BLaER1 (cell line): ENCODE measurements around the gene MATCAP1.

ENCODE experiments used
- H3K27ac ChIP-seq: shearing (Covaris generic); formaldehyde crosslinking; 2 replicates; pipeline ENCODE4 v1.8.1; 2022
- H3K27me3 ChIP-seq: shearing (Covaris generic); formaldehyde crosslinking; 2 replicates; pipeline ENCODE4 v1.8.1; 2022
- H3K36me3 ChIP-seq: shearing (Covaris generic); formaldehyde crosslinking; 2 replicates; pipeline ENCODE4 v1.8.1; 2022
- H3K4me1 ChIP-seq: shearing (Covaris generic); formaldehyde crosslinking; 2 replicates; pipeline ENCODE4 v1.8.1; 2022
- H3K4me2 ChIP-seq: shearing (Covaris generic); formaldehyde crosslinking; 2 replicates; pipeline ENCODE4 v1.8.1; 2022
- H3K4me3 ChIP-seq: shearing (Covaris generic); formaldehyde crosslinking; 2 replicates; pipeline ENCODE4 v1.8.1; 2022
- H3K9ac ChIP-seq: shearing (Covaris generic); formaldehyde crosslinking; 2 replicates; pipeline ENCODE4 v1.8.1; 2022
- H3K9me3 ChIP-seq: shearing (Covaris generic); formaldehyde crosslinking; 2 replicates; pipeline ENCODE4 v1.8.1; 2022
- H4K20me1 ChIP-seq: shearing (Covaris generic); formaldehyde crosslinking; 2 replicates; pipeline ENCODE4 v1.8.1; 2022
- Cebpa-rat ChIP-seq: shearing (Covaris generic); IDR thresholded peaks from 2 replicates; pipeline ENCODE4 v1.8.1; 2022

MATCAP1 gene

DNA sequence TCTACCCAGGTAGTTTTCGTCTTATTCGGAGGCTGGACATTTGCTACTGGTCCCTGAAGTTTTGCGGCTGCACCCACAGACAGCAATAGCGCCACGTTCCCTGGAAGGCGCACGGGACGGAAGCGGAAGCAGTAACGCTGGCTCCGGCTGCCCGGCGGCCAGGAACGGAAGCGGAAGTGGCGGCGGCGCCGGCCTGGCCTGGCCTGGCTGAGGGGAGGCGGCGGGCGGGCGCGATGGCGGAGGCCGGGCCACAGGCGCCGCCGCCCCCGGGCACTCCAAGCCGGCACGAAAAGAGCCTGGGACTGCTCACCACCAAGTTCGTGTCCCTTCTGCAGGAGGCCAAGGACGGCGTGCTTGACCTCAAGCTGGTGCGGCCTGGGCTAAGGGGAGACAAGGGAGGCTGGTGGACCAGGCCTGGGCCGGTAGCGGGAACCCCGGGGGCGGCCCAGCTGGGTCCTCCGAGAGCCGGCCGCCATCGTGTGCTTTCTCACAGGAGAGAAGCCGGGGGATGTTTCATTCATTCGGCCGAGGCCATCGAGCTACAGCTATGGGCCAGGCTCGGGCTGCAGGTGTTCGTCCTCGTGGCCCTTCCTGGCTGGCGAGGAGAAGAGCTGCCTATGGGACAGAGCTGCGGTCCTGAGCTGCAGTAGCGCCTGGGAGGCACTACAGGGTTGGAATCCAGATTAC lies 8.4 kb upstream of the MATCAP1 start, which contains the start of gene E2F4:
Gene E2F4, plus strand, starts transcription at position 161 of the 687 bp plus-strand sequence. Its CDS starts 73 bp downstream, at position 234.
- Histone ChIP-seq H3K4me2 (peak within 1 kb of the TSS; percentile 96), H3K9ac (peak within 1 kb of the TSS; percentile 99), H3K27ac (peak within 1 kb of the TSS; percentile 97), H4K20me1 (peaks cover 49% of the 10 kb centered on the region), H3K4me3 (peak within 1 kb of the TSS; percentile 100), H3K36me3 (peaks cover 42% of the 10 kb centered on the region), H3K4me1 (peaks cover 51% of the 10 kb centered on the region), H3K27me3 (no peaks in the 10 kb centered on the region), H3K9me3 (no peaks in the 10 kb centered on the region)
- no peak for TF ChIP-seq Cebpa-rat

GRCh38 chr16:67191411-67191994 lies 7.7 kb upstream of the MATCAP1 start:
- Histone ChIP-seq H3K4me2 (peak overlapping the region; percentile 96), H3K9me3 (no peaks in the 10 kb centered on the region), H3K27me3 (no peaks in the 10 kb centered on the region), H3K4me1 (peaks cover 45% of the 10 kb centered on the region), H3K4me3 (peak overlapping the region; percentile 100), H3K36me3 (peaks cover 36% of the 10 kb centered on the region), H3K27ac (no peak overlapping the region; the same call in 1 of the 2 replicates), H3K9ac (no peak overlapping the region), H4K20me1 (peaks cover 43% of the 10 kb centered on the region)
- TF ChIP-seq Cebpa-rat, result no peak

DNA sequence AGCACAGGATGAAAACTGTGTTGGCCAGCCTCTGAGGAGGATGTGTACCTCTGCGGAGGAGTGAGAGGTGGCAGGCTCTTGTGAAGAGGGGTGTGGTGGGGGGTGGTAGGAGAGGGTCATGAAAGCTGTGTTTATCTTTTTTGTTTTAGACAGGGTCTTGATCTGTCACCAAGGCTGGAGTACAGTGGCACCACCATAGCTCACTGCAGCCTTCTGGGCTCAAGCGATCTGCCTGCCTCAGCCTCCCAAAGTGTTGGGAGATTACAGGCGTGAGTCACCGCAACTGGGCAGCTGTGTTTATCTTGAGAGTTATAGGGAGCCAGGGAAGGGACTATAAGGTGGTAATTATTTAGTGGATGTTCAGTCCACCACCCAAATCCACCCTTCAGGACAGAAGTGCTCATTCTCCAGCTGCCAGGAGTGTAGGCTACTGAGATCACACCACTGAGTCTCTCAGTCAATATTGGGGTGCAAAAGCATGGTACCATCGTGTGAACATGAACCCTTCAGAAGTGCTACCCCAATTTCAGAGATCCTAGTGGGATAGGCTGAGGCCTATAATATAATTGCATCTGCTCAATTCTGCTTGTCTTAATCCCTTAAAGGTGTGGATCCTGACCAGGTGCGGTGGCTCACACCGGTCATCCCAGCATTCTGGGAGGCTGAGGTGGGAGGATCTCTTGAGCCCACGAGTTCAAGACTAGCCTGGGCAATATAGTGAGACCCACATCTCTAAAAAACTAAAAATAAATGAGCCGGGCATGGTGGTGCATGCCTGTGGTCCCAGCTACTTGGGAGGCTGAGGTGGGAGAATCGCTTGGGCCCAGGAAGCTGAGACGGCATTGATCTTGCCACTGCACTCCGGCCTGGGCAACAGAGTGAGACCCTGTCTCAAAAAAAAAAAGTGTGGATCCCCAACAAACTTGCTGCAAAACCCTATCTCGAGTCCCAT lies 7.0 kb upstream of the MATCAP1 start:
- Histone ChIP-seq H3K9me3 (no peaks in the 10 kb centered on the region), H3K4me2 (peak overlapping the region; percentile 96; the same call in 1 of the 2 replicates), H3K9ac (no peak overlapping the region), H3K27me3 (peaks cover 6% of the 10 kb centered on the region; the same call in 1 of the 2 replicates), H3K36me3 (peaks cover 28% of the 10 kb centered on the region), H3K27ac (no peak overlapping the region), H3K4me1 (peaks cover 46% of the 10 kb centered on the region), H3K4me3 (no peak overlapping the region), H4K20me1 (peaks cover 35% of the 10 kb centered on the region)
- TF ChIP-seq Cebpa-rat, result no peak

GRCh38 chr16:67190041-67190440 lies 6.3 kb upstream of the MATCAP1 start, which contains the start of gene EXOC3L1:
Gene EXOC3L1 (minus strand): TSS chr16:67190136. CDS start chr16:67189676, 460 bp downstream.
- Histone ChIP-seq H3K9ac (no peak within 1 kb of the TSS), H3K9me3 (no peaks in the 10 kb centered on the region), H3K4me3 (no peak within 1 kb of the TSS), H3K4me2 (peak within 1 kb of the TSS; percentile 24; the same call in 1 of the 2 replicates), H3K36me3 (peaks cover 21% of the 10 kb centered on the region), H3K27me3 (peaks cover 13% of the 10 kb centered on the region), H4K20me1 (peaks cover 32% of the 10 kb centered on the region), H3K4me1 (peaks cover 51% of the 10 kb centered on the region), H3K27ac (no peak within 1 kb of the TSS)
- TF ChIP-seq Cebpa-rat, result no peak

DNA sequence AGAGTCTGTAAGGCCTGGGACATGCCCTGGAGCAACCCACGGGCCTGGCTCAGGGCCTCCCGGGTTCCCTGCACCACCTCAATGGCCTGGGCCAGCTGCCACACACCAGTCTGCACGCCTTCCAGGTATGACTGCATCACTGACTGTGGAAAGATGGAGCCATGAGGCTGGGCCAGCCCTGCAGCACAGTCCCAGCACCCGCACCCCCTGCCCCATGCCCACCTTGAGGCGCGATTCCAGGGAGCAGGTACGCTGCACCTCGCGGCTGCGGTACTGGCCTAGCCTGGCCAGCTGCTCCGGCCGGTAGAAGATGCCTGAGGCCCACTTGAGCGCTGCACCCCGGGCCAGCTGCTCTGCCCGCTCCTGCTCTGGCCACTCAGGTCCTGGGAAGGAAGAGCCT lies 5.0 kb upstream of the MATCAP1 start:
- Histone ChIP-seq H3K9me3 (no peaks in the 10 kb centered on the region), H3K27me3 (peaks cover 23% of the 10 kb centered on the region), H3K36me3 (peaks cover 9% of the 10 kb centered on the region), H3K4me1 (peaks cover 54% of the 10 kb centered on the region), H3K27ac (no peak overlapping the region), H3K4me2 (no peak overlapping the region), H4K20me1 (peaks cover 28% of the 10 kb centered on the region), H3K9ac (no peak overlapping the region), H3K4me3 (no peak overlapping the region)
- TF ChIP-seq Cebpa-rat, result no peak

DNA sequence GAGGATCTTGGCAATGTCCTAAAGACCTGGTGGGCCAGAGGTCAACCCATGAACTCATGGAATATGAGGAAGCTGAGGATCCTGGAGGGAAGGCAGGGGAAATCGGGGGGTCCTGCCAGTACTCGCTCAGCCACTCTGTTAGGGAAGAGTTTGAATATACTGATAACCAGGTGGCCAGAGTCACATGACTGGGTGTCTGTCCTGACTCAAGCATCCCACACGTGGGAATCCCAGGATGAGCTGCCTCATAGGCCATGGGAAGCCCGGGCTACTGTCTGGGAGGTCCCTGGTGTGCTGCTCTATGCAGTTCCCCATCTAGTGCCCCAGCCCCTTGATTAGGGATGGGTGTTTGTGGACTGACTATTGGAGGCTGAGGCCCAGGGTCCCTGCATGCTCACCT lies 4.6 kb upstream of the MATCAP1 start:
- Histone ChIP-seq H3K9me3 (no peaks in the 10 kb centered on the region), H3K36me3 (peaks cover 4% of the 10 kb centered on the region; the same call in 1 of the 2 replicates), H3K27me3 (peaks cover 23% of the 10 kb centered on the region), H3K4me1 (peaks cover 50% of the 10 kb centered on the region), H3K4me3 (no peak overlapping the region), H3K27ac (no peak overlapping the region), H3K9ac (no peak overlapping the region), H3K4me2 (no peak overlapping the region), H4K20me1 (peaks cover 23% of the 10 kb centered on the region)
- TF ChIP-seq Cebpa-rat, result no peak

- H3K4me1 ChIP-seq, result peaks cover 50% of the 10 kb centered on the region
- H3K4me3 ChIP-seq, result no peak overlapping the region
- TF ChIP-seq Cebpa-rat, result no peak
- H3K27me3 ChIP-seq, result peaks cover 23% of the 10 kb centered on the region
- H3K36me3 ChIP-seq, result no peaks in the 10 kb centered on the region
- H3K27ac ChIP-seq, result no peak overlapping the region
- H4K20me1 ChIP-seq, result peaks cover 13% of the 10 kb centered on the region
- no peak overlapping the region for H3K9ac ChIP-seq
- no peaks in the 10 kb centered on the region for H3K9me3 ChIP-seq
- H3K4me2 ChIP-seq, result no peak overlapping the region
These were observed 3.6 kb upstream of the MATCAP1 start for GRCh38 chr16:67187175-67187890.

GRCh38 chr16:67186550-67186950 lies 2.8 kb upstream of the MATCAP1 start:
- TF ChIP-seq Cebpa-rat, result no peak

DNA sequence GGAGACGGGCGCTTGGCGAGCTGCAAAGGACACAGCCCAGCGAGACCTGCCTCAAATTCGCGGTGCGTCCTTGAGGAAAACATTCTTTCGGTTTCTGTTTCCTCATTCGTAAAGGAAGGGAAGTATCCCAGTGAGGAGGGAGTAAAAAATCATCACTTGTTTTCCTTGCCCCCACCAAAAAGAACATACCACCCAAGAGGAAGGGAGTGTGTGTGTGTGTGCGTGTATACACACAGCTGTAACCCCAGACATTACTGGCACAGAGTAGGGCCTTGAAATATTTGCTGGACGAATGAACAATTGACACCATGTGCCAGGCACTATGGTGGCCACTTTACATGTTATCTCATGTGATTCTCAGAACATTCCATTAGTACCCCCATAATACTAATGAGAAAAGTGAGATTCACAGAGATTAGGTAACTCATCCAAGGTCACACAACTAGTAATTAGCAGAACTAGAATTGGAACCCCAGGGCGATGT lies 1.9 kb upstream of the MATCAP1 start:
- Histone ChIP-seq H3K36me3 (no peaks in the 10 kb centered on the region), H3K27ac (no peak overlapping the region), H3K9me3 (no peaks in the 10 kb centered on the region), H3K9ac (no peak overlapping the region), H3K4me2 (peak overlapping the region; percentile 95; the same call in 1 of the 2 replicates), H3K4me3 (no peak overlapping the region), H3K27me3 (peaks cover 23% of the 10 kb centered on the region), H3K4me1 (peaks cover 55% of the 10 kb centered on the region), H4K20me1 (peaks cover 20% of the 10 kb centered on the region)
- TF ChIP-seq Cebpa-rat, result no peak

More at GRCh38 chr16:67186550-67186950, 2.8 kb upstream of the MATCAP1 start:
- Histone ChIP-seq H3K27ac (no peak overlapping the region), H3K9me3 (no peaks in the 10 kb centered on the region), H3K27me3 (peaks cover 23% of the 10 kb centered on the region), H3K36me3 (no peaks in the 10 kb centered on the region), H4K20me1 (peaks cover 12% of the 10 kb centered on the region), H3K9ac (no peak overlapping the region), H3K4me2 (no peak overlapping the region), H3K4me1 (peaks cover 55% of the 10 kb centered on the region), H3K4me3 (no peak overlapping the region)
